Measurements from ENCODE around the gene DNM2. TPM values are rescaled to one million over a fixed set of nuclear protein-coding genes. Genes with fewer than 3 reads are reported as not detected.
"Not testable (repeated sequence)": the region's sequence is repeated elsewhere in the genome, so short reads cannot be mapped to it uniquely, and the experiment has no call there.

DNM2 gene
- total RNA-seq, 1 experiment from 2014 or later = 125 TPM

GRCh38 chr19:10675214-10675613 is 42.7 kb upstream of the DNM2 start:
- H3K27me3 ChIP-seq (ENCODE audit: control insufficient read depth, insufficient read depth, low read length); ATAC-seq; H3K9me3 ChIP-seq (ENCODE audit: control insufficient read depth, insufficient read depth, low read depth, low read length); intact Hi-C loops (cut with micrococcal nuclease; ENCODE audit: unreplicated experiment); H3K4me3 ChIP-seq (ENCODE audit: low read depth in 2 of 2, low read length in 2 of 2); DNase-seq (ENCODE audit: low read depth, low spot score); POLR2A ChIA-PET; H3K4me1 ChIP-seq (ENCODE audit: control insufficient read depth, insufficient read depth, low read length); BruUV-seq (replicated peaks); in situ Hi-C loops (cut with HindIII; ENCODE audit: low pct_unique_long_range_greater_than_20kb, low sequenced_read_pairs); H3K27ac ChIP-seq (ENCODE audit: low read length); CTCF ChIA-PET: not testable (repeated sequence)
- H3K36me3 ChIP-seq (ENCODE audit: control insufficient read depth, insufficient read depth, low read length) = peaks cover 25% of the 10 kb centered on the region

GRCh38 chr19:10677751-10678150 is 40.1 kb upstream of the DNM2 start:
- Histone ChIP-seq H3K27ac (ENCODE audit: low read length) (no peak overlapping the region), H3K9me3 (ENCODE audit: control insufficient read depth, insufficient read depth, low read depth, low read length) (no peaks in the 10 kb centered on the region), H3K4me1 (ENCODE audit: control insufficient read depth, insufficient read depth, low read length) (no peaks in the 10 kb centered on the region), H3K27me3 (ENCODE audit: control insufficient read depth, insufficient read depth, low read length) (no peaks in the 10 kb centered on the region), H3K4me3 (ENCODE audit: low read depth in 2 of 2, low read length in 2 of 2) (no peak overlapping the region), H3K36me3 (ENCODE audit: control insufficient read depth, insufficient read depth, low read length) (peaks cover 22% of the 10 kb centered on the region)
- intact Hi-C loops (cut with micrococcal nuclease; ENCODE audit: unreplicated experiment) (no loop called here), in situ Hi-C loops (cut with HindIII; ENCODE audit: low pct_unique_long_range_greater_than_20kb, low sequenced_read_pairs) (no loop called here)
- TF ChIP-seq POLR2AphosphoS5 (IDR thresholded peaks at IDR 0.05; ENCODE audit: low read depth, low read length) (no peak), CTCF (IDR thresholded peaks at IDR 0.05) (no peak), REST (IDR thresholded peaks at IDR 0.05; ENCODE audit: insufficient read depth in 1 of 2, low read depth in 2 of 2, low read length in 1 of 2) (no peak), TCF7L2 (IDR thresholded peaks at IDR 0.05; ENCODE audit: low read depth, low read length) (no peak), SIN3A (IDR thresholded peaks at IDR 0.05; ENCODE audit: borderline replicate concordance, insufficient read depth, low read depth, low read length) (no peak)
- ATAC-seq (no peak), DNase-seq (ENCODE audit: low read depth, low spot score) (no peak)
- CTCF ChIA-PET = no interaction called here
- BruUV-seq (replicated peaks) = no TSS peak
- POLR2A ChIA-PET = no interaction called here

DNA sequence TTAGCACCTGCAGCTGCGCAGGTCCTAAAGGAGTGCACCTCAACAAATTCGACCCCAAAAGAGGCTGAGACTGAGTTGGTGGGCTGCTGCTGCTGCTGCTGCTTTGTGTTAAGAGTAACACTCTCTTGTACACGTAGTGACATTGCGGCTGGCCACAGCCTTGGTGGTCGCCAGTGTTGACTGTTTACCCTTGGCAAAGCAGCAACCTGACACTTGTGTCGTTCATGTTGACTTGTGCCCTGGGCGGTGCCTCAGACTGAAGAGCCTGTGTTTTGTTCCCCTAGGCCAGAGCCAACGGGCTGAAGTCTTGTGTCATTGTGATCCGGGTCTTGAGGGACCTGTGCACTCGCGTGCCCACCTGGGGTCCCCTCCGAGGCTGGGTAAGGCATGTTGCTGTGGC is 39.1 kb upstream of the DNM2 start:
- Histone ChIP-seq H3K36me3 (ENCODE audit: control insufficient read depth, insufficient read depth, low read length) (peaks cover 20% of the 10 kb centered on the region), H3K4me1 (ENCODE audit: control insufficient read depth, insufficient read depth, low read length) (no peaks in the 10 kb centered on the region), H3K27me3 (ENCODE audit: control insufficient read depth, insufficient read depth, low read length) (no peaks in the 10 kb centered on the region), H3K9me3 (ENCODE audit: control insufficient read depth, insufficient read depth, low read depth, low read length) (no peaks in the 10 kb centered on the region), H3K4me3 (ENCODE audit: low read depth in 2 of 2, low read length in 2 of 2) (no peak overlapping the region), H3K27ac (ENCODE audit: low read length) (no peak overlapping the region)
- in situ Hi-C loops (cut with HindIII; ENCODE audit: low pct_unique_long_range_greater_than_20kb, low sequenced_read_pairs) = no loop called here
- POLR2A ChIA-PET = no interaction called here
- CTCF ChIA-PET = no interaction called here
- ATAC-seq = no peak
- BruUV-seq (replicated peaks) = no TSS peak
- TF ChIP-seq SIN3A (IDR thresholded peaks at IDR 0.05; ENCODE audit: borderline replicate concordance, insufficient read depth, low read depth, low read length) (no peak), TCF7L2 (IDR thresholded peaks at IDR 0.05; ENCODE audit: low read depth, low read length) (no peak), REST (IDR thresholded peaks at IDR 0.05; ENCODE audit: insufficient read depth in 1 of 2, low read depth in 2 of 2, low read length in 1 of 2) (no peak), POLR2AphosphoS5 (IDR thresholded peaks at IDR 0.05; ENCODE audit: low read depth, low read length) (no peak), CTCF (IDR thresholded peaks at IDR 0.05) (no peak)
- intact Hi-C loops (cut with micrococcal nuclease; ENCODE audit: unreplicated experiment) = no loop called here
- no peak for DNase-seq (ENCODE audit: low read depth, low spot score)
